ENCODE results near the gene ZBTB7C. TPM values are rescaled to one million over a fixed set of nuclear protein-coding genes. Genes with fewer than 3 reads are reported as not detected.

ZBTB7C gene
- total and polyA plus RNA-seq, 2 experiments from 2014 or later: 2.3 to 5.5 TPM

GRCh38 chr18:48021273-48021914 lies 387.8 kb downstream of the ZBTB7C start:
- DNase-seq (ENCODE audit: low read depth in 1 of 2, low spot score in 1 of 2): no peak
- peaks cover 4% of the 10 kb centered on the region for H3K27me3 ChIP-seq
- no peak for TF ChIP-seq CTCF (IDR thresholded peaks at IDR 0.05; ENCODE audit: low read depth, low read length)
- no peaks in the 10 kb centered on the region for H3K36me3 ChIP-seq
- no peak overlapping the region for H3K4me3 ChIP-seq
- H3K4me1 ChIP-seq (ENCODE audit: low read depth): no peaks in the 10 kb centered on the region
- H3K9me3 ChIP-seq (ENCODE audit: low read depth): no peaks in the 10 kb centered on the region
- no peak overlapping the region for H3K27ac ChIP-seq

DNA sequence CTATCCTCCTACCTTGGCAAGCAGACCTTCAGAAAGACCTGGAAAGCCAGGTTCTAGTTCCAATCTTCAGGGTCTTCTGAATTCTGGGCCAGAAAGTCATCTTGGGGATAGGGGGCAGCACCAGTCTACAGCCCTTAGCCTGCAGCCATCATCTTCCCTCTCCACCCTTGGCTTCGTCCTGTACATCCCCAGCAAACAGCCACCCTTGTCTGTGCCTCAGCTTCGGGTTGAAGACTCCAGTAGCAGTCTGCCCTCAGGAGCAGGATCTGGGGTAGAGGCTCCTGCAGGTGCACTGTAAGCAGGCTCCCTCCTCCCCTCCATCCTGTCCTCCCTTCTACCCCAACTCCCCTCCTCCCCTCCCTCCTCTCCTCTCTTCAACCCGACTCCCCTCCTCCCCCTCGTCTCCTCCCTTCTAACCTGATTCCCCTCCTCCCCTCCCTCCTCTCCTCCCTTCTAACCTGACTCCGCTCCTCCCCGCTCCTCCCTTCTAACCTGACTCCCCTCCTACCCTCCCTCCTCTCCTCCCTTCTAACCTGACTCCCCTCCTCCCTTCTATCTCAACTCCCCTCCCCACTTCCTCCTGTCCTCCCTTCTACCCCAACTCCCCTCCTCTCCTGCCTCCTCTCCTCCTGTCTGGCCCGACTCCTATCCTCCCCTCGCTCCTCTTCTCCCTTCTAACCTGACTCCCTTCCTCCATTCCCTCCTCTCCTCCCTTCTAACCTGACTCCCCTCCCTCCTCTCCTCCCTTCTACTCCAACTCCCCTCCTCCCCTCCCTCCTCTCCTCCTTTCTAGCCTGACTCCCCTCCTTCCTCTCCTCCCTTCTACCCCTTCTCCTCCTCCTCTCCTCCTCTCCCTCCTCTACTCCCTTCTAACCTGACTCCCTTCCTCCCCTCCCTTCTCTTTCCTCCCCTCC lies 388.6 kb downstream of the ZBTB7C start:
- TF ChIP-seq CTCF (IDR thresholded peaks at IDR 0.05; ENCODE audit: low read depth, low read length): no peak
- Histone ChIP-seq H3K4me3 (no peak overlapping the region), H3K9me3 (ENCODE audit: low read depth) (no peaks in the 10 kb centered on the region), H3K36me3 (no peaks in the 10 kb centered on the region), H3K27me3 (peaks cover 4% of the 10 kb centered on the region), H3K27ac (no peak overlapping the region), H3K4me1 (ENCODE audit: low read depth) (no peaks in the 10 kb centered on the region)
- DNase-seq (ENCODE audit: low read depth in 1 of 2, low spot score in 1 of 2): no peak

DNA sequence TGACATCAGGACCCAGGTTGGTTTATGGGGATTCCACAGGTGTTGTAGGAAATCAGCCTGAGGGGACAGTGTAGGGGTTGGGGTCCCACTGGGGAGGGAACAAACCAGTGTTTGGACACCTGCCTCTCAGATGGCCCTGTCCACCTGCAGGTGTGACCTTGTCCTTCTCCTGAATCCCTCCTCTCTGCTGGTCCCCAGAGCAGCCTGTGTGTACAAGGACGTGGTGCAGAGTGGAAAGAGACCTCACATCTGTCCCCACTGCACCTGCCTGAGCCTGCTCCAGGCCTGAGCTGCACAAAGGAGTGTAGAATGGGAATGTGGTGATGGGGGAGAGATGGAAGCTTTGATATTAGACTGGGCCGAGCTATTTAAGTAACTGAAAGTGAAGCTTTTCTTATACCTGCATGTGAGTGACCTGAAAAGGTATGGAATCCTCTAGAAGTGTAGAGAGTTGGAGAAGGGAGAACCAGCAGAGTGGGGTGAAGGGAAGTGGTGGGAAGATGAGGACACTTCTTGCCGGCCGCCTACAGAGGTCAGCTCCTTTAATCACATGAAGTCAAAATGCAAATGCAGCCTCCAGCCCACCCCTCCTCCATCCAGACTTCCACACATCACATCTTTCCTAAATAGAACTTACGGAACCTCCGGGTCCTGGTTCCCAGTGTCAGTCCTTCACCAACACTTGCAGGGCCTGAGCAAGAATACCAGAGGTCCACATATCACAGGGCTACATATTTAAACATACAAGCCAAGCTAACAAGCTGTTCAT lies 389.4 kb downstream of the ZBTB7C start:
- H3K4me3 ChIP-seq: no peak overlapping the region

GRCh38 chr18:48018851-48019250 lies 390.3 kb downstream of the ZBTB7C start:
- H3K4me1 ChIP-seq (ENCODE audit: low read depth): no peaks in the 10 kb centered on the region
- H3K4me3 ChIP-seq: no peak overlapping the region
- H3K9me3 ChIP-seq (ENCODE audit: low read depth): no peaks in the 10 kb centered on the region
- H3K27ac ChIP-seq: no peak overlapping the region
- H3K36me3 ChIP-seq: no peaks in the 10 kb centered on the region
- H3K27me3 ChIP-seq: peaks cover 4% of the 10 kb centered on the region
- DNase-seq (ENCODE audit: low read depth in 1 of 2, low spot score in 1 of 2): no peak
- no peak for TF ChIP-seq CTCF (IDR thresholded peaks at IDR 0.05; ENCODE audit: low read depth, low read length)

More for the DNA sequence above, 389.4 kb downstream of the ZBTB7C start:
- H3K9me3 ChIP-seq (ENCODE audit: low read depth): no peaks in the 10 kb centered on the region
- H3K27ac ChIP-seq: no peak overlapping the region
- no peaks in the 10 kb centered on the region for H3K36me3 ChIP-seq
- no peak for TF ChIP-seq CTCF (IDR thresholded peaks at IDR 0.05; ENCODE audit: low read depth, low read length)
- DNase-seq (ENCODE audit: low read depth in 1 of 2, low spot score in 1 of 2): no peak
- no peaks in the 10 kb centered on the region for H3K4me1 ChIP-seq (ENCODE audit: low read depth)
- peaks cover 4% of the 10 kb centered on the region for H3K27me3 ChIP-seq

DNA sequence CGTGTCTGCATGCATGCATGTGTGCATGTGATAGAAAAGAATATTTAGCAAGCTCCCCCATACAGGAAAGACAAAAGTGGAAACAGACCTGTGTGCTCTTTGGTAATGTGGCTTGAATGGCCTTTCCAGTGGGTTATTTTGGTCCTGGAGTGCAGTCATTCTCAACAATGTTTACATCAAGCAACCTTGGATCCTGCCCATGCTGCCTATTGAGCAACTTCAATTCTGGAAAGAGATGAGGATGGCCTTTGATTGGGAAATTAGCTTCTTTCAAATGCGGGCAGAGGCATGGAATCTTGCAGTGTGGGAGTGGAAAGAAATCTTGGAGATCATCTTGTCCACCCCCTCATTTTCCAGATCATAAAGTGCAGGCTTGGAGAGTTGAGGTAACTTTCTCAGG lies 391.5 kb downstream of the ZBTB7C start:
- H3K4me3 ChIP-seq: no peak overlapping the region
- no peaks in the 10 kb centered on the region for H3K9me3 ChIP-seq (ENCODE audit: low read depth)
- no peak overlapping the region for H3K27ac ChIP-seq
- H3K4me1 ChIP-seq (ENCODE audit: low read depth): no peaks in the 10 kb centered on the region
- TF ChIP-seq CTCF (IDR thresholded peaks at IDR 0.05; ENCODE audit: low read depth, low read length): no peak
- H3K27me3 ChIP-seq: peaks cover 4% of the 10 kb centered on the region
- no peaks in the 10 kb centered on the region for H3K36me3 ChIP-seq
- peak in 1 of 2 donors; percentile 80 for DNase-seq (ENCODE audit: low read depth in 1 of 2, low spot score in 1 of 2)

All from cardiac muscle cell (in vitro differentiated cells and primary cell).